ENCODE data around the gene CNOT11. TPM values are rescaled to one million over a fixed set of nuclear protein-coding genes. Genes with fewer than 3 reads are reported as not detected.

The CNOT11 gene
- total RNA-seq, 4 donors from 2014 or later, result 28.0 to 53.2 (median 41.8) TPM

GRCh38 chr2:101299604-101300003, 46.9 kb downstream of the CNOT11 start:
- H3K36me3 ChIP-seq, result peaks cover 0 to 36% (median 0%) of the 10 kb centered on the region in 3 donors
- H3K27ac ChIP-seq, result peak overlapping the region in 1 of 4 donors; percentile 4
- no peaks in the 10 kb centered on the region for H3K9me3 ChIP-seq
- no peak for TF ChIP-seq POLR2A (IDR thresholded peaks at IDR 0.05)
- TF ChIP-seq, protein P1, sequence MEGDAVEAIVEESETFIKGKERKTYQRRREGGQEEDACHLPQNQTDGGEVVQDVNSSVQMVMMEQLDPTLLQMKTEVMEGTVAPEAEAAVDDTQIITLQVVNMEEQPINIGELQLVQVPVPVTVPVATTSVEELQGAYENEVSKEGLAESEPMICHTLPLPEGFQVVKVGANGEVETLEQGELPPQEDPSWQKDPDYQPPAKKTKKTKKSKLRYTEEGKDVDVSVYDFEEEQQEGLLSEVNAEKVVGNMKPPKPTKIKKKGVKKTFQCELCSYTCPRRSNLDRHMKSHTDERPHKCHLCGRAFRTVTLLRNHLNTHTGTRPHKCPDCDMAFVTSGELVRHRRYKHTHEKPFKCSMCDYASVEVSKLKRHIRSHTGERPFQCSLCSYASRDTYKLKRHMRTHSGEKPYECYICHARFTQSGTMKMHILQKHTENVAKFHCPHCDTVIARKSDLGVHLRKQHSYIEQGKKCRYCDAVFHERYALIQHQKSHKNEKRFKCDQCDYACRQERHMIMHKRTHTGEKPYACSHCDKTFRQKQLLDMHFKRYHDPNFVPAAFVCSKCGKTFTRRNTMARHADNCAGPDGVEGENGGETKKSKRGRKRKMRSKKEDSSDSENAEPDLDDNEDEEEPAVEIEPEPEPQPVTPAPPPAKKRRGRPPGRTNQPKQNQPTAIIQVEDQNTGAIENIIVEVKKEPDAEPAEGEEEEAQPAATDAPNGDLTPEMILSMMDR (IDR thresholded peaks at IDR 0.05), result no peak
- H3K4me3 ChIP-seq, result no peak overlapping the region
- H3K27me3 ChIP-seq, result no peaks in the 10 kb centered on the region
- intact Hi-C loops (cut with DNase I), result loop anchor here (10.0 kb wide), 1 partner anchor 45 kb away; the partner anchor contains the start of gene CNOT11
- WGBS, 2 donors, result 60 to 66% methylated on average over 5 to 6 of the region's 6 CpGs
- H3K4me1 ChIP-seq, result peaks cover 17 to 96% (median 43%) of the 10 kb centered on the region in 3 donors
- no peak for DNase-seq

DNA sequence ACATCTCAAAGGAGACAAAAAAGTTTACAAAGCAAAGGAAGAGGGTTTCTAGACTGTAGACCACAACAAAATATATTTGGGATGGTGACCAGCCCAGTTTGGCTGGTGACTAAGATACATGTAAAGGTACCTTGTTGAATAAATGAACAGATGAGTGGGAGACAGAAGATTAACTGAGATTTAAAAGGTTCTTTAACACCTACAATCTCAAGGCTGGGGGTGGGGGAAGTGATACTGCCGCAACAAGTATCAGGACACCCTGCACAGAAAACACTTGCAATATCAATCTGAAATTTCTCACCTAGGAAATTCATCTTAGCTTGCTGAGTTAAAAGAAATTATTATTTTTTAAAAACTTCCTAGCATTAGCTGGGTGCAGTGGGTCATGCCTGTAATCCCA, 47.5 kb downstream of the CNOT11 start:
- Histone ChIP-seq H3K4me3 (no peak overlapping the region), H3K9me3 (no peaks in the 10 kb centered on the region), H3K4me1 (peaks cover 17 to 100% (median 48%) of the 10 kb centered on the region in 3 donors), H3K27me3 (no peaks in the 10 kb centered on the region), H3K36me3 (peaks cover 0 to 30% (median 0%) of the 10 kb centered on the region in 3 donors), H3K27ac (peak overlapping the region in 2 of 4 donors; percentile 3 to 4)
- TF ChIP-seq POLR2A (IDR thresholded peaks at IDR 0.05), result no peak
- TF ChIP-seq, protein P1 (IDR thresholded peaks at IDR 0.05), result no peak
- DNase-seq, result no peak
- intact Hi-C loops (cut with DNase I), result loop anchor here (10.0 kb wide), 1 partner anchor 45 kb away; the partner anchor contains the start of gene CNOT11
- WGBS, 2 donors, result 90 to 95% methylated on average over 1 of the region's 1 CpG

GRCh38 chr2:101300836-101301235, 48.1 kb downstream of the CNOT11 start:
- H3K9me3 ChIP-seq, result no peaks in the 10 kb centered on the region
- no peak for DNase-seq
- peaks cover 24 to 100% (median 55%) of the 10 kb centered on the region in 3 donors for H3K4me1 ChIP-seq
- H3K4me3 ChIP-seq, result no peak overlapping the region
- H3K27ac ChIP-seq, result no peak overlapping the region
- H3K36me3 ChIP-seq, result peaks cover 0 to 28% (median 0%) of the 10 kb centered on the region in 3 donors
- H3K27me3 ChIP-seq, result no peaks in the 10 kb centered on the region
- intact Hi-C loops (cut with DNase I), result loop anchor here (10.0 kb wide), 1 partner anchor 46 kb away; the partner anchor contains the start of gene CNOT11
- TF ChIP-seq, protein P1 (IDR thresholded peaks at IDR 0.05), result no peak
- TF ChIP-seq POLR2A (IDR thresholded peaks at IDR 0.05), result no peak
- WGBS, 2 donors, result 65 to 76% methylated on average over 7 of the region's 7 CpGs

- H3K27me3 ChIP-seq, result no peaks in the 10 kb centered on the region
- intact Hi-C loops (cut with DNase I), result loop anchor here (10.0 kb wide), 1 partner anchor 47 kb away; the partner anchor contains the start of gene CNOT11
- no peaks in the 10 kb centered on the region for H3K9me3 ChIP-seq
- peak overlapping the region in 1 of 4 donors; percentile 45 for H3K27ac ChIP-seq
- WGBS, 2 donors, result 57 to 66% methylated on average over 4 of the region's 4 CpGs
- H3K4me3 ChIP-seq, result no peak overlapping the region
- DNase-seq, result no peak
- peaks cover 0 to 25% (median 0%) of the 10 kb centered on the region in 3 donors for H3K36me3 ChIP-seq
- H3K4me1 ChIP-seq, result peaks cover 27 to 98% (median 58%) of the 10 kb centered on the region in 3 donors
- no peak for TF ChIP-seq POLR2A (IDR thresholded peaks at IDR 0.05)
- TF ChIP-seq, protein P1 (IDR thresholded peaks at IDR 0.05), result no peak
Measured at GRCh38 chr2:101302016-101302415, 49.3 kb downstream of the CNOT11 start.

DNA sequence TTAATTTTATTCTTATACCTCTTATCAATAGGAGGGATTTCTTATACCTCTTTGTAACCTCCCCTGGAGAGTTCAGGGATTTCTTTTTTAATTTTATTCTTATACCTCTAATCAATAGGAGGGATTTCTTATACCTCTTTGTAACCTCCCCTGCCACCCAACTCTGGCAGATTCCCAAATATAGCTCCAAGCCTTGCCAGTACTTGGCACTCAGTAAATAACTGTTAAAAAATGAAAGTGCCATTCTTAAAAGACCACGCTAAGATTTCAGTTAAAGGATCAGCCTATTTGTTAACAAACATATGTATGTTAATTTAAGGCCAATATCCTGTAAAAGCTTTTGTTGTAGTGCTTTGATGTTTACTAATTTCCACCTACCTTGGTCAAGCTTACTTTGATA, 51.0 kb downstream of the CNOT11 start:
- peak overlapping the region in 1 of 4 donors; percentile 12 for H3K27ac ChIP-seq
- intact Hi-C loops (cut with DNase I), result loop anchor here (10.0 kb wide), 1 partner anchor 49 kb away; the partner anchor contains the start of gene CNOT11
- peaks cover 0 to 18% (median 0%) of the 10 kb centered on the region in 3 donors for H3K36me3 ChIP-seq
- no peak for DNase-seq
- H3K9me3 ChIP-seq, result no peaks in the 10 kb centered on the region
- no peaks in the 10 kb centered on the region for H3K27me3 ChIP-seq
- WGBS, 2 donors, result 60 to 63% methylated on average over 1 of the region's 1 CpG
- H3K4me1 ChIP-seq, result peaks cover 27 to 86% (median 55%) of the 10 kb centered on the region in 3 donors
- H3K4me3 ChIP-seq, result peak overlapping the region in 1 of 4 donors; percentile 16
- TF ChIP-seq, protein P1 (IDR thresholded peaks at IDR 0.05), result no peak
- no peak for TF ChIP-seq POLR2A (IDR thresholded peaks at IDR 0.05)
